ENCODE data around the gene BTBD16.

The BTBD16 gene

DNA sequence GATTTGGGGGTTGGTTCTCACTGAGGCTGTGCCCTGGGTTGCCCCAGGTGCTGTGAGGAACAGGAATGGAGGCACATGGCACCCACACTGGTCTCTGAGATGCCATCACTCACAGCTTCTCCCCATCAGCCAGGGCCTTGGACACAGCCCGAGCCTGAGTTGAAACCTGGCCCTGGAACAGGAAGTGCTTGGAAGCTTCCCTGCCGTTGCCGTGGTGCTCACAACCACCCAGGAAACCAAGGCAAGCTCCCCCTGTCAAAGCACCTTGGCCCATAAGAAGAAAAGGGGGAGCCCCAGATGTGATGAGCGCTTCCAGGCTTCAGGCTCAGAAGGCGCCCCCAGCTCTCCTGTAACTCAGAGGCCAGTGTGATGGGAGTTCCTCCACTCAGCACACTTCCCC, at the start of gene BTBD16:
TSS of gene BTBD16 (plus strand) at position 221 of the 400 bp plus-strand sequence. CDS start 3,786 bp downstream, outside the sequence.
- no peak for DNase-seq

DNA sequence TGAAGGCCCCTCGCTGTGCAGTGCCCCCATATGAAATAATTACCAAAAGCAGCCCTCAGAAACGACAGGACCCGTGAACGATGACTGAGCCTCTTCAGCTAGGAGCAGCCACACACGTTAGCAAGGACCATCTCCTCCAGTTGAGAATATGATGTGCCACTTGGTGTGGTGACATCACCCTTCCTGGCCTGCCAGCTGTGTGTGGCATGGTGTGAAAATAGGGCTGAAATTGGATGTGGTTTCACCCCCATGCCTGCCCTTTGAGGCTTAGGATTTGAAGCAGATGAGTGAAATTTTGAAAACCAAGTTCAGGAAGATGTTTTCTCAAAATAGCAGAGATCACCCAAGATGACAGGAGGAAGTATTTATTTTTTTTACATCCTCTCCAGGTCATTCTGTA, 49.1 kb upstream of the BTBD16 start:
- no peak for DNase-seq

DNA sequence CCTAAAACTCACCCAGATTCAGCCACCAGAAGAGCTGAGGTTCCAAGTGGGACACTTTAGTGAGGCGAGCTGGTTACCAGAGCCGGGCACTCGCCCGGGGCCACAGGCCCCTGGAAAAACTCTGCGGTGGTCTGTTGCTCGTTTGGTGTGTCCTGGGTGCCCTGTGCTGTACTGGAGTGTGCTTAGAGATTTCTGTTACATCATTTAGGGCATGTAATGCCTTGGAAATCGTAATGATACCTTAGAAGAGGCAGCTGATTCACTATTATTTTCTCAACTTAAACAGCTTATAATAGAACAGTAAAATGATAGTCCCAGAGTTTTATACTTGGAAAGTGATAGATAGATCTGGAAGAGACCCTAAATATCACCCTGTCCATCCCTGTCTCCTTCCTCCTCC, 48.5 kb upstream of the BTBD16 start:
- DNase-seq: no peak

DNA sequence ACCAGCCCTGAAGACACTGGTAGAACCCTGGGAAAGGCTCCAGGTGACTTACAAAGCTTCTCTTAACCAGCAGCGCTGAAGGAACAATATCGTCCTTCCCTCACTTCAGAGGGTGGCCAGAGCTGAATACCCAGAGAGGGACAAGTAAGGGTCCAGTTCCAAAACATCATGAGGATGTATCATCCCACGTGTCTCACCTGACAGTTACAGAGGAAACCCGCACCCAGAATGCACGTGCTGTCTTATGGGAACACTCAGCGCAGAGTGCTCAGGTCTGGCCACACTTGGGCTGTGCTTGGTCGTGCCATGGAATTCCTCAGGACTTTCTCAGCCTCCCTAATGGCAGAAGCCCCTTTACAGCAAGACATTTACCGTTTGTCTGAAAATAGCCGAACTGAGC, 46.9 kb upstream of the BTBD16 start:
- no peak for DNase-seq

DNA sequence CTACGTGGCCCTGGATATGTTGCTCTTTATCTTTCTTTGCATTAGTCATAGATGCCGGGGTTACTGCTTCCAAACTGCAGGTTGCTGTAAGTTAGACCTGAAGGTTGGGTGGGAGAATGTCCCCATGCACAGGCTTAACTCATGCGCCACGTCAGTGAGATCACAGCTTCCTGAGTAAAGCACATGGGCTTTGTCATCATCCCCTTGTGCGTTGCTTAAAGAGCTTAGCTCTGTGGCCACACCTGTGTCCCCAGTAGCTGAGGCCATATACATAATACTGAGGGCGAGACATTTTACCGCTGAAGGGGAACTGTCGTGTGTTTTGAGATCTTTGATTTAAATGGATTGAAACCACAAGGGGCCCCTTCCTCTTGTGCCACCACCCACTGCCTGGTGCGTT, 45.8 kb upstream of the BTBD16 start:
- DNase-seq: no peak

DNA sequence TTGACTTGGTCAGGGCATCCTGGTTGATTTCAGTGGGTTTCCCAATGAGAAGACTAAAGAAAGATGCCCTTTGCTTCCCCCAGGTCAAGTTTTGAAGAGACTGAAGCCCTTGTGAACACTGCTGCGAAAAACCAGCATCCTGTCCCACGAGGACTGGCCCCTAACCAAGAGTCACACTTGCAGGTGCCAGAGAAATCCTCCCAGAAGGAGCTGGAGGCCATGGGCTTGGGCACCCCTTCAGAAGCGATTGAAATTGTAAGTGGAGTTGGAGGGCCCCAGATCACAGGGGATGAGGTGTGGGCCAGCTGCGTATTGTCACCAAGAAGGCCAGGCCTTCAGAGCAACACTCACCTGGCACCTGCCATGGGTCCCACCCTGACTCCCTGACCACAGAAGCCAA, 43.3 kb upstream of the BTBD16 start:
- no peak for DNase-seq

DNA sequence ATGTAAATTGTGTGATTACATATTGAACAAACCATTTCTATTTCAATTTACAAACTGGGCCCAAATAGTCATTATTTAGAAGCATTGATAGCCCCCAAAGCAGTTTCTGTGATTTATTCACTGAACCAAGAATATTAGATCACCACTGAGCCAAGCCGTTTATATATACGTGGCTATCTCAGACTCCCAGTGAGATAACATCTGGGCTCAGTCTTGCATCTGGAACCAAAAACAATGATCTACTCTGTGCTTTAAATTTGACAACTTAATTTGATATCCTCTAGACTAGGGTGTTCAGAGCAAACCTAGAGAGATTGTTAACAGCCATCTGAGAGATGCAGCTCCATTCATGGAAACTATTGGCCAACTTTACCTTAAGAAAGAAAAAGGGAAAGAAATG, 41.4 kb upstream of the BTBD16 start:
- no peak for DNase-seq

DNA sequence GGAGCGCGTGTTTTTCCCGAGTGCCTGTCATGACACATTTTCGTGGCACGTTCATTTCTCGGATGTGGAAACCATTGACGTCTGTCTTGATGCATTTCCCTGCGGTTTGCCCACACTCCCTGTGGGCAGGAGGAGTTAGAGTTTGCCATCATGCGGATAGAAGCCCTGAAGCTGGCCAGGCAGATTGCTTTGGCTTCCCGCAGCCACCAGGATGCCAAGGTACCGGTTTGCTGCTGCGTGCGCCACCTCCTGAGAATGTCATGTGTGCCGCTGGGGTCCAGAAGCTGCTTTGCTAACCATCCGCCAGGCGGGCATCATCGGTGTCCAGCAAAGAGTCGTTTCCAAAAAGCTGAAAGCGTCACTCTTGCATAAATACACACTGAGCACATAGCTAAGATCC, 40.9 kb upstream of the BTBD16 start:
- DNase-seq: no peak

DNA sequence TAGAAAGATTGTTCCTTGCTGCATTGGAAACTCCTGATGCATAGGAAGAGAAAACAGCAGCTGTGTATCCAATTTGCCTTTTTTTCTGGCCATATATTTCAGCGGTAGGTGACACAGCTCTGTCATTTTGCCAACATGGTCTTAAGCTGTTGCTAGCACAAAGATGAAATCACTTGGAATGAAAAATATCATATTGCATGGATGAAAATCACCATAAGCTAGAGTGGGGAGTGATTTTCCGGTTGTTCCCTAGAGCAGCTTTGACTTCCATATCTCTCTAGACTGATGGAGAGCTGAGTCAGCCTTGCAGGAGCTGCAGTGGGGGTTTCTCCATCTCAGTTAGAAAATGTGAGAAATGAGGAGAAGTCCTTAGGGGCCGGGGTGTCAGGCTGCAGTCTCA, 38.3 kb upstream of the BTBD16 start:
- no peak for DNase-seq

DNA sequence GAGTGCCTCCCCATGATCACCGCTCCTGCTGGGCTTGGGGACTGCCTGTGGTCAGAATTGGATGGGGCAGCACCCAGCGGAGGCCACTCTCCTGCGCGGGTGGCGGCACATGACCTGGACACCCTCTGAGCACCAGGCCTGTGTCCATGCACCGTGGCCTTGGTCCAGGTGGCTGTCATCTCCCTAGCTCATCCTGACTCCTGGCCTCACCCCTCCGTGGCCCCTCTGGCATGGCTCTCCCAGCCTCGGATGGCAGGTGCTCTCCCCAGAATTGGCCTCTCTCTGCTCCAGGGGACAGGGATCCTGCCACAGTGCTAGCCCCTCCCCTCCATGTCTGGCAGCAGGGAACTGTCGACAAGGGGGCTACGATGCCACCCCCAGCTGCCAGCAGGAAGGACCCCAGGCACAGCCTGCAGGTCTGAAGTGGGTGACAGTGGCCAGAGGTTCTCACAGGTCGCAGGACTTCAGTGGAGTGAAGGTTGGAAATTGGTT, 37.2 kb upstream of the BTBD16 start:
- DNase-seq: no peak

DNA sequence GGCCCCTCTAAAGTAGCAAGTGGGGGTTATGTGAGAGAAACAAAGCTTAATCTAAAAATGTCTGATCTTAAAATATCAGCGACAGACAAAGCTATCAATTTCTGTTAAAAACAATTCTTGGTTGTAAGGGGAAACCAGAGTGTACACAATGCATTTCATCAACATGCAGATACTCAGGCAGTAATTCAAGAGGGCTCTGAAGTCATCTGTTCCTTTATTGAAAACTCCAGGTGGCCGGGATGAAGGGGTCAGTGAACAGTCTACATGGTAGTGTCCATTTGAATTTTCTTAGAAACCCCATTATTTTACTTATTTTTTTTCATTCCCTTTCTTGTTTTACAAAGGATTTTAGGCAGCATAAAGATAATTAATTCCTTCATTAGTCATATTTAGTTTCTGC, 36.7 kb upstream of the BTBD16 start:
- DNase-seq: no peak

DNA sequence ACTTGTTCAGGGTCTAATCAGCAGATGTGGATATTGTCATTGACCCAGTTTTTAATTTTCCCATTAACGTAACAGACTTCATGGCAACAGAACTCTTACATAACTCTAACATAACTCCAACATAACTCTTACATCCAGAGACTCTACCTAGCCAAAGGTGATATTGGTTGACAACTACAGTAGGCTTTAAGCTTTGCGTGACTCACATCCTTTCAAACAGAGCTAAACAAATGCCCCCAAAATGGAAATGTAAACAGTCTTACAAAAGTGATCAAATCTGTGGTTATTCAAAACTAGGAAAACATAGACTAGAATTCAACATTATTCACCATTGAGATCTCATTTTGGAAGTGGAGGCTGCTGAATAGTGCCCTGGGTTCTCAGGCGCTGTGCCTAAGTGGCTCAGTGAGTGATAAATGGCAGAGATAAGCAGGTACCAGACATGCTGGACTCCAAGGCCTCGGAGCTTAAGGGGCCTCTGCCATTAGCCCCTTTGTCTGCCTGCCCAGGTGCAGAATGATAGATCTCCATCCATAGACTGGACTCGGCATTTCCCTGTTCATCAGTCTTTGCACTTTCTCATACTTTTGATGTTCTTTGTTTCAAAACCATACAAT, 34.3 kb upstream of the BTBD16 start:
- DNase-seq: no peak

DNA sequence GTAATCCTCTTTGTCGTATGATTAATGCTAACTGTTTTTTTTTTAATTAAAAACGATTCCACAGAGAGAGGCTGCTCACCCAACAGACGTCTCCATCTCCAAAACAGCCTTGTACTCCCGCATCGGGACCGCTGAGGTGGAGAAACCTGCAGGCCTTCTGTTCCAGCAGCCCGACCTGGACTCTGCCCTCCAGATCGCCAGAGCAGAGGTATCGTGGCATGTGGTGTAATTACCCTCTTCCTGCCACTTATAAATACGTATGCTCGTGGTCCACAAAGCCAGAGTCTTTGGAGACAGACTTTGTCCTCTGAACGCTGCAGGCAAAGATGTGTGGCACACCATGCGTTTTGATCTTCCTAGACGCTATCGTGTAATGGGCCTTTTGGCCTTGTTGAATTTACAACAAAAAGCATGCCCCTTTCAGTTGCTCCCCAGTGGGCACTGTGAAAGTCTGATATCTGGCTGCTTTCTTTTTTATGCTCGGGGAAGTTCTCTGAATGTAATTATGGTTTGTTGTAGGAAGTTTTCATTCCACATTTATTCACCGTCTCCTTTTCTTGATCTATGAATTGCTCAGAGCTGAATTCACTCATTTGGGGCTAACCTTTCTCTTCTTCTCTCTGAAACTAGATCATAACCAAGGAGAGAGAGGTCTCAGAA, 33.6 kb upstream of the BTBD16 start:
- DNase-seq: no peak

DNA sequence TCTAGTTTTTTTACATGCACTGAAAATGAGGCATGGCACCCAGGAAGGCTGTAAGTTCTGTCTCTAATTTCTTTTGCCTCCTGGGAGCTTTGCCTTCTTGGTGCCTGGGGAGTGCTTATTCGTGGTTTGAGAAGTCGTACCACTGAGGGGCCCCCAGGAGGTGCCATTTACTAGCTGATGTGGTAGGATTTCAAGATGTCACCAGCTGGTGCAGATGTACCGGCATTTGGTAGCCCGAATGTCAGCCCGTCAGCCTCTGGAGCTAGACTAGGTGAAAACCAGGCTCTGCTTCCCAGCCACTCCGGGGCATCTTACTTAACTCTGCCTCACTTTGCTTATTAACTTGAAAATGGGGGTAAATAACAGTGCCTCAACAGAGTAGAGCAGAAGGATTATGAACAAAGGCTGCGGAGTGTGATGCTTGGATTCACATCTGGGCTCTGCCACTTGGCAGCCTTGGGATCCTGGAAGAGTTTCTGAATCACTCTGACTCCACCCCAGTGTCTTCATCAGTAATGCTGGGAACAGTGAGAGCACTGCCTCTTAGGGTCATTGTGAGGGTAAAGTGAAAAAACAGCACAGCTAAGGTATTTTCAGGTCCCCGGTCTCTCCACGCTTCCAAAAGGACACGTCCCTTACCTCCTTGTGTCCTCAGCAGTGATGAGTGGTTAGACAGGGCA, 31.4 kb upstream of the BTBD16 start:
- DNase-seq: no peak

DNA sequence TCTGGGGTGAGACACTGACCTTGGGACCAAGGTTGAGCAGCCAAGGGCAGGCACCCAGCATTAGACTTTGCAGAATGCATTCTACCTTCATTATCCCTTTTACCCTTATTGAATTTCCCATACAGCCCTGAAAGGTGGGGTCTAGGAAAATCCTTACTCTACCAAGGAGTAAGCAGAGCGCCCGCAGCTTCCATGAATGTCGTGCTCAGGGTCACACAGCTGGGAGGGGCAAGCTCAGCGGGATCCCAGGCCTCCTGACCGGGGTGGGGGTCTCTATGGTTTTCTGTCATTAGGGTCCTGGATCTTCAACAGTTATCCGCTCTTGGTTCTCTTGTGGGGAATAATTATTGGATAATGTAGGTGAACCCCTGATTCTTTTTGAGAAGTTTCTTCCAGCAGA, 30.7 kb upstream of the BTBD16 start:
- no peak for DNase-seq

DNA sequence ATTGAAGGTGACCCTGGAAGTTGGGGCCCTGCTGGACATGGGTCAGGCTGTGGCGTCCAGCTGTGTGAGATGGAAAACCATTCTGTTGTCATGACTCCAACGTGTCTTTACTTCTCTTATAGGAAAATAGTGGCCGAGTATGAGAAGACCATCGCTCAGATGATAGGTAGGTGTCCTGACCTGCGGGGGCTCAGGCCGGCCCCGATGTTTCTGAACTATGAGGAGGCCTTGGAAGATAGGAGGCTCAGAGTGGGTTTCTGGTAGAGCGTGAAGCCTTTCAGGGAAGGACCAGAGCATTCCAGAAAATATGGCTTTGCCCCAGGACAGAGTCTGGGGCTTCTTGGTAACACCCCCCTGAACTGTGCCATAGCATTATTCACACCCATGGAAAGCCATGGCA, 29.3 kb upstream of the BTBD16 start:
- DNase-seq: no peak

DNA sequence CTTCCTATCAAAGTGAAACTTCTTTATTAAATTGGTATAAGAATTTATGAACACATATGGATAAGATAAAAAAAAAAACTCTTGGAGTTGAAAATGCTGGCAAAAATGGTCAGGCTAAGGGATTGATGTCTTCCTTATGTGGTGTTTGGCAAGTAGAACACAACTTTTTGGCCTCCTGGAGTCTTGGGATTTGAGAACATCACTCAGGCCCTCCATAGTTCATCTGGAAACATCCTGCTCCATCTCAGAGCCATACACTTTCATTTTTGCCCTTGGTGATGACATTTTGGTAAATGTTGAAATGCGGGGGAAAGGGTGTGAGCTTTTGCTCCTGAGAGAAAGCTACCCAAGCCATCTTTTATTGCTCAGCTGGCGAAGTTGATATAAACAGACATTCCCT, 27.5 kb upstream of the BTBD16 start:
- DNase-seq: no peak

DNA sequence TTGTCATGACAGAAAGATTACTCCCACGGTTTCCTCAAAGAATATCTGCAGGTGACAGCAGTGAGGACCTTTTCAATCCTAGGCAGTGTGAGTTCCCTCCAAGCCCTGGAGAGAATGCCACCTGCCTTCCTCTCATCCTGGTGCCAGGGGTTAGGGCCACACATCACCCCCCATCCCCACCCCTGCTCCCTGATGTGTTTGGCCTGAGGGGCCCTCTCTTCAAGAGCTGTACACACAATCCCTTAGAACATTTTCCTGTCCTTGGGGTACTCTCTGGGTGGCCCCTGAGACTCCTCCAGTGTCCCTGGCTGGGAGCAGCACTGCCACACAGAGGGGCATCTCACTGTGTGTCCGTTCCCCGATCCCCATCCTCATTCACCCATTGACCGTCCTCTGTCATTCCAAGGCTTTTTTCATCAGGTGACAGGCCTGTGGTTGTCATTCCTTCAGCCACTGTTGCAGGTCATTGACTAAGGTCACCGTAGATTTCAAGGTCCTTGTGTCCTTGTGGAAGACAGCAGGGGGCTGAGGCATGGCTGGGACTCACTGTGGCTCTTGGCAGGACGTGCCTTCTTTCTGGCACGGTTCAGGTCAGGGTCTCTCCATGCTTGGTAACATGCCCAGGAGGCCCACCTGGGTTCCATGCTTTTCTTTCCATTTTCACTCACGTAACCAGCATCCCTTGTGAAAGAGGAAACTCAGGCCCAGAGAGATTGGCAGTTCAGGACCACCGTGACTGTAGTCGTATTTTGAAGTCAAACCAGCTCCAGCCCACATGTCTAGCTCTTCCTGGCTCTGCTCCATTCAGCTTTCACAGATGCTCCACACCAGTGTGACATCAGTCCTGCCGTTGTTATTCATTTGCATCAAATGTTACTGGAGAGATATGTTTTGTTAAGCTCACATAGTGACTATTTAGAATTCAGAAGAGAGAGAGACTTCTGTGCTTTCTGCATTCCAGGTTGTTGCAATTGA, 26.8 kb upstream of the BTBD16 start:
- no peak for DNase-seq

DNA sequence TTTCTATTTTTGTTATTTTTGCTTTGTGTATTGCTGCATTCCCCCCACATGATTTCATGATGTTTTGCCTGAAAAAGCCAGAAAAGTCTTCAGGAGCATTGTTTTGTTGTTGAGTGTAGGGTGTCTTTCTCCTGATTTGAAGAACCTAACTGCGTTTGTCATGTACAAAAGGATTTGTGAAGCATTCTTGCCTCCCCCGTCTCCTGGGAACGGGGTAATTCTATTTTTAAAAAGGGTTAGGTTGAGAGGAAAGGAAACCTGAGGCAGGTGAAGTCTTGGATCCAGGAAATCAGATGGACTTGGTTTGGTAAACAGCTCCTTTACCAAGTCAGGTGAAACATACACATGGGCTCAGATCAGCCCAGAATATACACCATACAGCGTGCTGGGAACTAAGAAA, 26.0 kb upstream of the BTBD16 start:
- no peak for DNase-seq

DNA sequence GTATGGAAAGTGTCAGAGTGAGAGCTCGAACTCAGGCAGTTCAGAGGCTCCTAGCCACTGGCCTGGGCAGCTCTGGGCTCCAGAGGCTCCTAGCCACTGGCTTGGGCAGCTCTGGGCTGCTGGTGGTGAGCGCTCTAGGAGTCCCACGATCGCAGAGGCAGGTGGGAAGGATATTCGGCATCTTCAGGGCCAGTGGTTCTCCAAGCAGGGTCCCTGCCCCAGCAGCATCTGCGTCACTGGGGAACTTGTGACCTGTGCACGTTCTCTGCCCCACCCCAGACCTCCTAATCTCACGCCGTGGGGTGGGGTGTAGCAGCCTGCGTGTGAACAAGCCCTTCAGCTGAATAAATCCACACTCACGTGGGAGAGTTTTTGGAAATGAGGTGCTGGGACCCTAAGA, 25.2 kb upstream of the BTBD16 start:
- no peak for DNase-seq

DNA sequence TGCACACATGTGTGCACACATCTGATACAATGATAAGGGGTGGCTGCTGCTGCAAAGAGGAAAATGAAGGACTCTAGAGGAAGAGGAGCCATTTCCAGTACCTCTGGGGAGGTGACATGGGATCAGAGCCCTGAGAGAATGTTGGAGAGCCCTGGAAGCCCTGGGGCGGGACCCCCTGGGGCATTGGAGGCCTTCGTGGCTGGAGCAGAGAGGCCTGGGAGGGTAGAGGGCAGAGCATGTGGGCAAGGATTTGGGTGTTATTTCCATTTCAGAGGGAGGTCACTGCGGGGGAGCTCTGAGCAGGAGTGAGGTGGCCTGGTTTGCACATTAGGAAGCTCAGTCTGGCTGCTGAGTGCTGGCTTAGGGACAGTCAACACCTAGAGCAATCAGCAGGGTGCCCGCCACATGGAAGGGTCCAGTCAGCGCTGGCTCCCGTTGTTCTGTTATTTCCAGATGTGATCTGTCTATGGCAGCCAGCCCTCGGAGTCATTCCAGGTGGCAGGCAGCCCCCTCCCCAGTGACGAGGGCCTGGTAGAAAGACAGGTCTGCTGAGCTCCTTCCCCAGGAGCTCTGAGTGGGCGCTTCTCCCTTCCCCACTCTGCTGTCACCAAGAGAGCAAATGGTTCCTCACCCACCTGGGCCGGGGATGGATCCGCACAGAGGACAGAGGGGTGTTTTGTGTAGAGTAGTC, 24.1 kb upstream of the BTBD16 start:
- DNase-seq: no peak

Data from COR-L47 (cell line).